GM19468 (cell line): ENCODE results near the gene LRRIQ4.

Experiments used
- ATAC-seq: cut with Tn5 transposase; IDR thresholded peaks from one replicate; pipeline ENCODE4 v1.9.1; 2021; ENCODE audit warnings: mild to moderate bottlenecking, moderate library complexity, moderate number of reproducible peaks; ENCODE audit not compliant: unreplicated experiment; ENCODE audit errors: extremely low read depth

The LRRIQ4 gene

DNA sequence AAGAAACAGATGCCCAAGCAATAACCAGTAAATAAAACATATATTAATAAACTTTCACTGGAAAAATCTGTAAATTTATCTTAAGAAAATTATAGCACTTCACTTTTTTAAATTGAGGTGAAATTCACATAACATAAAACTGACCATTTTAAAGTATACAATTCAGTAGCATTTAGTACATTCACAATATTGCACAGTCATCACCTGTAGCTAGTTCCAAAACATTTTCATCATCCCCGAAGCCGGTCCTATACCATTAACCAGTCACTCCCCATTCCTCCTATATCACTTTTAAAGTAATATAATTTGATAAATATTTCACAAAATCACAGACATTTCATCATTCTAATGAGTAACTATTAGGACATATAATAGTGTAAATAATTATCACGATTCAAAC is 8.0 kb upstream of the LRRIQ4 start:
- no peak for ATAC-seq

DNA sequence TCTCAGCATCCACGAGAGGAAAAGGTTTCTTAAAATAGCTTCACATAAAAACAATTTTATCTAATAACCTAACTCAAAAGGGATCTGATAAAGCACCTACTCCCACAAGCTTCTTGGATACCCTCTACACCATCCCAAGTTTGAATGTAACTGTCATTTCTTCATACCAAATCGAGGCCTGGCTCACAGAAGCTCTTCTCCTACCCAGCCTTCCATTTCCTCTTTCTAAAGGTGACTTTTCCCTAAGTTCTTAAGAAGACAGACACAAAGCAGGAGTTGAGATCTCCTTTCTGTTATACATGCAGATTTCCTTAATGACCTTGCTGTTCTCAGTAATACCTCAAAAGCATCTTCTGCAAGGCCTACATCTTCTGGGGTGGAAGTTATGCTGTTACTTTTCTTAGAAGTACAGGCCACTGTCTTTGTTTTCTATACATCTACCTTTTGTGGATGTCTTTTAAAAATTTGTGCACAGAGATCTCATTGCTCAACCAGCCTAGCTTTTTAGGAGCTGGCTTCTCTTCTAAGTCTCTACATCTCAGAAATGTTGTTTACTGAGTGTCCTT is 3.4 kb upstream of the LRRIQ4 start:
- no peak for ATAC-seq

DNA sequence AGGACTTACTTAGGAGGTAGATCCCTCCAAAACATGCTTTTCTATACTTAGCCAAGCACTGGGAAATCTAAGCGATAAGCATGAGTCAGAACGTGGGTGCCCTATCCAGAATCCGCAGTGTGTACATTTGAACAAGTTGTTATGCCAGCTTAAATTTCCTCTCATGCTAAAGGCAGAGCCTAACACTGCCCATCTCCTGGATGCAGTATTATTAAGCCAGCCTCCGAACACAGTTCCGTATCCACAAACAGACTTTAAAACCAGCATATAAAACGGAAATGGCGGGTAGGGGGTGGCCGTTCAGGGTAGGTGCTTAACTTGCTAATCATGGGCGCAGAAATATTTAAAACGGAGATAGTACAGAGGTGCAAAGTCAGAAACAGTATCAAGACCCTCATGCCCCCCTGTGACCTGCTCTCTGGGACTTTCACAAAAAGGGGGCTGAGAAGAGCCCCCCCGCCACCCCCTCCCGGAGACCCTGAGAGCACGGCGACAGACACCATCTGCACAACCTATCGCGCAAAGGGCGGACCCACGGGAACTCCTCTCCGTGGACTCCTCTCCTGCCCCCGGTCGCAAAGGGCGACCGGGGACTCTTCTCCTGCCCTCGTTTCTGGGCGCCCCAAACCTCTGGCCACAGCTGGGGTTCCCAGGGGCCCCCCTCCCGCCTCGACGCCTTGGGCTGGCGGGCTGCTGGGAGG is 889 bp upstream of the LRRIQ4 start:
- ATAC-seq = no peak

DNA sequence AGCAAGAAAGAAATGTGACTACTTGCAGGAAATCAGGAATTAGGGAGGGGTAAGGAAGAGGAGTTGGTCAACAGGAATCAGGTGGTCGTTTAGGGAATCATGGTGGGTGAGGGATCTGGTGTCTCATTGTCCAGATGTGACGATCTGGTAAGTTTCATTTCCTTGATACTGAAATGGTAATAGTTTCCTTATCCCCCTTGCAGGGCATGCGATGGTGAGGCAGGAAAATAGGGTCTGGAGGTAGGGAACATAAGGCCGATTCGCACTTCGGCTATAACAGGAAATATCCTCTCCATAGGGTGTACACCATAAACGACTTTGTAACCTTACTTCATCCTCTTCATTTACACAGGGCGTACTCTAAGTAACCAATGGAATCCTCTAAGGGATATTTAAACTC is 608 bp downstream of the LRRIQ4 start:
- ATAC-seq = no peak

DNA sequence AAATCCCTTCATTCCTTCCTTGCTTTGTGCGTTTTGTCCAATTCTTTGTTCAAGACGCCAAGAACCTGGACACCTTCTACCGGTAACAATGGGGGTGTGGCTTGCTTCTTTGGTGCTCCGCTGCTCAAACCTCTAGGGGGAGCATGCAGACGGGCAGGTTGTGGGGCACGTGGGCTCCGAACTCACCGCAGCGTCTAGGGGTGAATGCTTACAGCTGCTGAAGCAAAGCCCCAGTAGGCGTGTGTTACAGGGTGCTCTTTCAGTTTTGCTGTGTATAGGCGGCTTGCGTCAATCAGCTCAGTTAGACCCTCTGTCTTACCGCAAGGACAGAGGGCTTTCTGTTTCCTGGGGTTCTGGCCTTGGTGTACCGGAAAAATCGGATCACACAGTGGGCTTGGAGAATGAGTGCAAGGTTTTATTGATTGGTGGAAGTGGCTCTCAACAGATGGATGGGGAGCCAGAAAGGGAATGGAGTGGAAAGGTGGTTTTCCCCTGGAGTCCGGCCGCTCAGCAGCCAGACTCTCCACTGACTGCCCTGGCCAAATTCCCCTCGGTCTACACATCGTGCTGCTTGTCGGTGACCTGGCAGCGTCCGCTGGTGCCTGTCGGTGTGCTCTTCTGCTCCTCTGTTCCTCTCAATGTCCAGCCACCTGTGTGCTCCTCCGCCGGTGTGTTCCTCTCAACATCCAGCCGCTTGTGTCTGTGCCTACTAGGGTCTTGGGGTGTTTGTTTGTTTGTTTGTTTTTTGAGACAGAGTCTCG is 1.3 kb downstream of the LRRIQ4 start:
- peak; percentile 97 for ATAC-seq

DNA sequence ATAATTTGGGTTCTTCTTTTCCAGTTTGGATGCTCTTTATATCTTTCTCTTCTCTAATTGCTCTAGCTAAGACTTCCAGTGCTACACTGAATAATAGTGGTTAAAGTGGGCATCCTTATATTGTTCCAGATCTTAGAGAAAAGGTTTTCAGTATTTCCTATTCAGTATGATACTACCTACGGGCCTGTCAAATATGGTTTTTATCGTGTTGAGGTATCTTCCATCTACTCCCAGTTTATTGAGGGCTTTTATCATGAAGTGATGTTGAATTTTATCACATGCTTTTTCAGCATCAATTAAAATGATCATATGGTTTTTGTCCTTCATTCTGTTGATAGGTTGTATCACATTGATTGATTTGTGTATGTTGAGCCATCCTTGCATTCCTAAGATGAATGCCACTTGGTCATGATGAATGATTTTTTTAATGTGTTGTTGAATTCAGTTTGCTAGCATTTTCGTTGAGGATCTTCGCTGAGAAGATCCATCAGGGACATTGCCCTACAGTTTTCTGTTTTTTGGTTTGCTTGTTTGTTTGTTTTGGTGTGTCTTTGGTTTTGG is 3.0 kb downstream of the LRRIQ4 start:
- no peak for ATAC-seq

DNA sequence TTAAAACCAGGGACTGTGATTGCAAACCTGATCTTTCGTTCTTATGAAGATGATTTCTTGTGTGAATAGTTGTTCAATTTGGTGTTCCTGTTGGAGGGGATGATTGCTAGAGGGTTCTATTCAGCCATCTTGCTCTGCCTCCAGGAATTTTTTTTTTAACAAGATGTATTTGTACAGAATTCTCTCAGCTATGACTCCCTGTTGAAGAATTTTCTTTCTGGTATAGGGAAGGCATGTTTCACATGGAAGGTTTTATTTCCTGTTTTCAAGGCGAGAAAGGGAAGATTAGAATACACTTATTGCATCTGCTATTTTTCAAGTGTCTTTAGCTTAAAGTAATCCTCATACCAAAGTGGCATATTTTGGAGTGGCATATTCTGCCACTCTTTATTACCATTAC is 5.6 kb downstream of the LRRIQ4 start:
- no peak for ATAC-seq

DNA sequence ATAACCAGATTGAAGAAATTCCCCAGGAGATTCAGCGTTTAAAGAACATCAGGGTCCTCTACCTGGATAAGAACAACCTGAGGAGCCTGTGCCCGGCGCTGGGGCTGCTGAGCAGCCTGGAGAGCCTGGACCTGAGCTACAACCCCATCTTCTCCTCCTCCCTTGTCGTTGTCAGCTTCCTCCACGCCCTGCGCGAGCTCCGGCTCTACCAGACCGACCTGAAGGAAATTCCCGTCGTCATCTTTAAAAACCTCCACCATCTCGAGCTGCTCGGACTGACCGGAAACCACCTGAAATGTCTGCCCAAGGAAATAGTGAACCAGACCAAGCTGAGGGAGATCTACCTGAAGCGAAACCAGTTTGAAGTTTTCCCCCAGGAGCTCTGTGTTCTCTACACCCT is 9.4 kb downstream of the LRRIQ4 start:
- no peak for ATAC-seq

DNA sequence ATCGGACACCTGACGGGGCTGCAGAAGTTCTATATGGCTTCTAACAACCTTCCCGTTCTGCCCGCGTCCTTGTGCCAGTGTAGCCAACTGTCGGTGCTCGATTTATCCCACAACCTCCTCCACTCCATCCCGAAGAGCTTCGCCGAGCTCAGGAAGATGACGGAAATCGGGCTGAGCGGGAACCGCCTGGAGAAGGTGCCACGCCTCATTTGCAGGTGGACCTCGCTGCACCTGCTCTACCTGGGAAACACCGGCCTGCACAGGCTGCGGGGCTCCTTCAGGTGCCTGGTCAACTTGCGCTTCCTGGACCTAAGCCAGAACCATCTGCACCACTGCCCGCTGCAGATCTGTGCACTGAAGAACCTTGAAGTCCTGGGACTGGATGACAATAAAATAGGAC is 9.9 kb downstream of the LRRIQ4 start:
- ATAC-seq = no peak

DNA sequence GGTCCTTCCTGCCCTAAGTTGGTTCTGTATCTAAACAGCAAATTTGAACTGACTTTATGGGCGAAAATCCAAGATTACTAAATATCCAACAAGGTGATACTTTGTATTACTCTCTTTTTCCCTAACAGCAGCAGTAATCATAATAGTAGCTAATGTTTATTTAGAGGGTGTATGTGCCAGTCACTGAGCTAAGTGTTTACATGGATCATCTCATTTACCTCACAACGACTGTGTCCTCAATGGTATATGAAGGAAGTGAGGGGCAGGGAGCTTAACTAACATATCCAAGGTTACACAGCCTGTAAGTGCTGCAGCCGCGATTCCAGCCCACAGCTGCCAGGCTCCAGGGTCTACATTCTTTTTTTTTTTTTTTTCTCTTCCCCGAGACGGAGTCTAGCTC is 10.3 kb downstream of the LRRIQ4 start:
- no peak for ATAC-seq

DNA sequence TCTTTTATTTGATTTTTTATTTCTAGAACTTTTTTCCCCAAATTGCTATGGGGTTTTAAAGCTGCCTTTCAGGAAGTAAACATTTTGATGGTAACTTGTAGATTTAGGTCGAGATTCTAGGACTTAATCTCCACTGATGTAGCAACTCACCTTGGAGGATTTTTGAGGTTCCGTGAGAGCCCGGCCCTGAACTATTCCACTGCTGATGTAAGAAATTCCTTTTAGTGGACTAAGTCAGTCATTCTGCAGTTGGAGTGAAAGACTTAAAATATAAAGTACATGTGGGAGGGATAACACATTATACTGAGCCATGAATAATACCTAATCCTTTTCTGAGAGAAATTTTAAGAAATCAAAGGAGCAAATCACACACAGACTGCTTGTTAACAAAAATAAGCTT is 12.6 kb downstream of the LRRIQ4 start:
- no peak for ATAC-seq

DNA sequence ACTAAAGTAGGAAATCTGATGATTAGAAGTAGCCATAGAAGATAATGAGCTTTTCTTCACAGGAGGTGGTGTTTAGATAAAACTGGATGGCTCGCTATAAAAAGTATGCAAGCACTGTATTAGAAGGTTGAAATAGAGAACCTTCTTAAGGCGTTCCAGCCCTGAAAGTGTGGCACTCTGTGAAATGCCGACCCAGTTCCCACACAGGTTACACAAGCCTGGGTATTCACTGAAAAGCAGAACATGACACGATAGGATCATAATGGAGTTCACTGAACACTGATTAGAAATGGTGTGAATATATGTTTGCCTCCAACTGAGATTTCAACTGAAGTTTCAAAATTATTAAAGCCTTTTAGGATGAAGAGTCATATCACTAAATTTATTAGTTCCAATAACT is 15.0 kb downstream of the LRRIQ4 start:
- ATAC-seq = no peak

DNA sequence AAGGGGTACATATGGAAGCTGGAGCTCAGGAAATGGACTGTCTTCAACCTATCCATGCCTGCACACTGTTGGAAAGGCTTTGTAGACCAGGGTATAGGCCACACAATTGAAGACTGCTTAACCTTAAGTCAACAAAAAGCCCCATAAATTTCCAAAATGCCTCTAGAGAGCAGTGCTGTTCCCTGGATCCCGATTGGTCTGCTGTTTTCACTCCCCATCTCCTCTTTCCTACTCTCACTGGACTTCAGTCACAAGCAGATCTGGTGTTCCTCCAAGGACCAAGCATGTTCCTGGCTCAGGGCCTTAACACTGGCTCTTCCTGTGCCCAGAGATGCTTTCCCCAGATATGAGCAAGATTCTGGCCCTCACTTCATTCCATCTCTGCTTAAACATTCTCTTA is 22.9 kb downstream of the LRRIQ4 start:
- ATAC-seq = no peak

DNA sequence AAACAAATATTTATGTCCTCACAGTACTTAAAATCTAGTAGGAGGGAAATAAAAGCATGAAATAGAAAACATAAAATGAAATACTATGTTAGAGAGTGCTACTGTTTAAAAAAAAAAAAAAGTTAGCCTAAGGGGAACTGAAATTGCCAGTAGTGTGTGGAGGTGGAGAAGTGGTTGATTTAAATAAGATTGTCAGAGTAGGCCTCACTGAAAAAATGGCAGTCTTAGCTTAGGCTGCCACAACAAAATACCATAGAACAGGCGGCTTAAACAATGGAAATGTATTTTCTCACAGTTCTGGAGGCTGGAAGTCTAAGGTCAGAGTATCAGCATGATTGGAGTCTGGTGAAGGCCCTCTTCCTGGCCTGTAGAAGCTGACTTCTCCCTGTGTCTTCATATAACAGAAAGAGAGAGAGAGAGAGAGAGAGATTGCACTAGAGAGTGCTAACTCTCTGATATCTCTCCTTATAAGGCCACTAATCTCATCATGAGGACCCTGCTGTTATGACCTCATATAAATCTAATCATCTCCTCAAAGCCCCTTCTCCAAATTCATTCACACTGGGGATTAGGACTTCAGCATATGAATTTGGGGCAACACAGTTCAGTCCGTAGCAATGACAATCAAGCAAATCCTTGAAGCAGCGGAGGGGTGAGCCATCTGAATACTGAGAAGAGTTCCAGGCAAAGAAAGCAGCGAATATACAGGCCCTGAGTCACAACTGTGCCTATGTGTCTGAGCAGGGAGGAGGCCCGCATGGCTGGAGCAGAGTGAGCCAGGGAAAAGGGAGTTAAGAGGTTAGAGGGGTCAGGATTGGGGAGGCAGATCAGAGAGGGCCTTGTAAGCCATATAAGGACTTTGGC is 23.6 kb downstream of the LRRIQ4 start:
- no peak for ATAC-seq

DNA sequence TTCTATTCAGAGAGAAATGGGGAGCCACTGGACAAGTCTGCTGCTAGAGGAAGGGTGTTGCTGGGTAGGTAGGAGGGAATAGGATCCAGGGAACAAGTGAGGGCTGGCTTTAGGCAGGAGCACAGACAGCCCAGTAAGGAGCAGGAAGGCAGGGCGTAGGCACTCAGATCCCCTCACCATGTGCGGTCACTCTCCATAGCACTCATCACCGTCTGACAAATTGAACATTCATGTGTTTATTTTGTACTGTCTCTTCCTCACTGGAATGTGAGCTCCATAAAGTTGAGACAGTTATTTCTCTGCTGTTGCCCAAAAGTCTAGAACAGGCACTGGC is 24.2 kb downstream of the LRRIQ4 start:
- ATAC-seq = no peak

DNA sequence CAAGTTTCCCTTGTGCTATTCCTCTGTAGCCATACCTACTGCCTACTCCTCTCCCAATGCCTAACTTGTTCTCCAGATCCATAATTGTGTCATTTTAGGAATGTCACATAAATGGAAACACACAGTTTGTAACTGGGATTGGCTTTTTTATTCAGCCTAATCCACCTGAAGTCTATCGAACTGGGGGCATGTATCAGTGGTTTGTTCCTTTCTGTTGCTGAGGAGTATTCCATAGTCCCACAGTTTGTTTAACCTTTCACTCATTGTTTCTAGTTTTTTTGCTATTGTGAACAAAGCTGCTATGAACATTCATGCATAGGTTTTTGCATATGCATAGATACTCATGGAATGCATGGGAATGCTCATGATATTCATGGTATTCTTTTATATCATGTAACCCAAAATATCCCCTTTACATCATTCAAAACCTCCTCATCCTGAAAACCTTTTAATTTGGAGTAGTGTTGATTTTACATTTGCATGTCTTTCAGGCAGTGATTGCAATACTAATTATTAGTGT is 25.9 kb downstream of the LRRIQ4 start:
- ATAC-seq = no peak

DNA sequence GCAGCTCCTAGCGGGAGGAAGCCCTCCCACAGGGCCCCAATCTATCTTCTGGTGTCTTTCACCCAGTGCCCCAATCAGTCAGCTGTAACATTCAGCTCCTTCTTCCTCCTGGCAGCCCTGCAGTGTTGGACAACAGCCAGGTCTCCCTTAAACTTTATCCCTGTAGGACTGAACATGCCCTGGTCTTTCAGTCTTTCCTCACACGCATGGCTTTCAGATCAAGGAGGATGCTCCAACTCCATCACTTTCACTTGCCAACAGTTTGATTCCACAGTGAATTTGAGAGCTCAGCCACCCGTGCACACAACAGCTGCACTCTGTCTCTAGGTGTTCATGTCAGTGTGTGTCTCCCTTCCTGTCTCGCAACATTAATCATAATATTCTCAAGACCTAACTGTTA is 28.5 kb downstream of the LRRIQ4 start:
- no peak for ATAC-seq

DNA sequence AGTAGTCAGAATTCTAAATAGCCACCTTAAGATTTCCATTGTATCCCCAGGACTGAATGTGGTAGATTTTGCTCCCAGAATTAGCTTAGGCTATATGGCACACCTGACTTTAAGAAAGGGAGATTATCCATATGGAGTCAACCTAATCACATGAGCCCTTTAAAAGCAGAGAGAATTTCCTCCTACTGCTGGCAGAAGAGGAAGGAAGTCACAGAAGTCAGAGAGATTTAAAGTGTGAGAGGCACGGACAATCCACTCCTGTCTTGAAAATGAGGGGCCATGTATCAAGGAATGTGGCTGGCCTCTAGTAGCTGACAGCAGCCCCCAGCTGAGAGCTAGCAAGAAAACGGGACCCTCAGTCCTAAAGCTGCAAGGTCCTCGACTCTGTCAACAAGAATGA is 30.3 kb downstream of the LRRIQ4 start:
- ATAC-seq = no peak

DNA sequence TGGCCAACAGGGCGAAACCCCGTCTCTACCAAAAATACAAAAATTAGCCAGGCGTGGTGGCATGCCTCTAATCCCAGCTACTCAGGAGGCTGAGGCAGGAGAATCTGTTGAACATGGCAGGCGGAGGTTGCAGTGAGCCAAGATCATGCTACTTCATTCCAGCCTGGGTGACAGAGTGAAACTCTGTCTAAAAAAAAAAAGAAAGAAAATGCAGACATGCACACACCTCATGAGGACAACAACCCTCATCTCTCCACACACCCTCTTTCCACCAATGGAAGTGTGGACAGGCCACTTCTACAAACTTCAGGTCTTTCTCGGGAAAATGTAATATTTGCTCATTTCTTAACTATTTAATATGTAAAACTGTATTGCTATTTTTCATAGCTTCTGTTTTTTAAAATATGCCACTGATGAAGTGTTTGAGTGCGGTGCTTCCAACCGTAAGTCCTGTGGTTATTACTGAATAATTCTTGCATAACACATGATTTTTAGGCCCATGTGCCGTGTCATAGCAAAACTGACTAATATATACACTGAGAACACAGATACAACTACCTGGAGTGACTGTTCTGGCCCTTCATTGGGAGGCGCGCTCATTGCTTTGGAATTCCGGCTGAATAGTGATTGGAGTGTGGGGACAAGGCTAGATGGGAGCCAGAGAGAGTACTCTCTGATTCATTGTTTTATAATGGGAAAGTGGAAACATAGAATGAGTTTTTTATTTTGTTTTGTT is 34.0 kb downstream of the LRRIQ4 start:
- peak; percentile 92 for ATAC-seq

DNA sequence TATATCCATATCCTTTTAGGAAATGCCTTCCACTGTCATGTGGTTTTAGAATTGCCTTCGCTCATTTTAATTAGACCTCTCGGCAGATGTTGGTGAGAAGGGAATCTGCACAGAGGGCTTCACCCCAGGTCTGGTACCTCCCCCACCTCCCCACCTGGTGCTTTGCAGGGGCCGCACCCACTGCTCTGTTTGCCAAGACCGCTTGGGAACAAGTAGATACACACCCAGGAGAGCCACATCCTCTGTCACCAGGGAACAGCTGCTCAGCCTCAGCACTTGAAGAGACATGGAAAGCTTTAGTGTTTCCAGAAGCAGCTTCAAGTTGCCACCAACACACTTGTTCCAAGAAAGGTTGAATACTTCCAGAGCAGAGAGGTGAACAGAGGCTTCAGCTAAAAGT is 35.2 kb downstream of the LRRIQ4 start:
- no peak for ATAC-seq
